ENCODE results near the gene PHKG2. TPM values are rescaled to one million over a fixed set of nuclear protein-coding genes. Genes with fewer than 3 reads are reported as not detected.
A peak's percentile ranks its signal among the peaks of the same experiment; 100 is the strongest.

The PHKG2 gene
- polyA plus RNA-seq, 1 donor (not counting 4 experiments of a cell fraction or from before 2014, with no cell fraction given), result 31.8 TPM

- Histone ChIP-seq H3K9me3 (ENCODE audit: control insufficient read depth, low read depth, low read length) (no peaks in the 10 kb centered on the region), H3K9me1 (ENCODE audit: control insufficient read depth, extremely low read depth, insufficient read depth, low read length) (no peaks in the 10 kb centered on the region), H3K4me1 (ENCODE audit: control insufficient read depth, extremely low read depth, insufficient read depth, low read length) (peaks cover 10% of the 10 kb centered on the region), H3K4me2 (ENCODE audit: control insufficient read depth, extremely low read depth, insufficient read depth, low read depth, low read length) (peak overlapping the region; percentile 91), H3K9ac (ENCODE audit: control insufficient read depth, extremely low read depth, insufficient read depth, low read length) (peak overlapping the region; percentile 88), H2AFZ (ENCODE audit: control insufficient read depth, low read length) (peak overlapping the region; percentile 96), H3K36me3 (ENCODE audit: control insufficient read depth in 2 of 2, extremely low read depth in 1 of 2, insufficient read depth in 2 of 2, low read length in 2 of 2) (peaks cover 5 to 8% of the 10 kb centered on the region in 2 experiments), H3K27ac (ENCODE audit: control insufficient read depth, insufficient read depth, low read length) (no peak overlapping the region), H3K4me3 (ENCODE audit: control insufficient read depth in 2 of 3, extremely low read depth in 1 of 3, insufficient read depth in 2 of 3, low read depth in 1 of 3, low read length in 3 of 3) (peak overlapping the region; percentile 85 to 91 (median 86)), H3K27me3 (ENCODE audit: control insufficient read depth, extremely low read depth, insufficient read depth, low read length) (no peaks in the 10 kb centered on the region), H4K20me1 (ENCODE audit: control insufficient read depth, extremely low read depth, insufficient read depth, low read length) (no peaks in the 10 kb centered on the region), H3K79me2 (ENCODE audit: control insufficient read depth, insufficient read depth, low read length) (peaks cover 20% of the 10 kb centered on the region)
- DNase-seq (ENCODE audit: low read depth, low spot score) (no peak), FAIRE-seq (no peak)
- dilution Hi-C loops (cut with MboI; ENCODE audit: extremely low pct_ligation_motif_present, low sequenced_read_pairs), result loop anchor here (25.0 kb wide), 1 partner anchor 100 kb away; the partner anchor contains the start of genes BCL7C and CTF1
- TF ChIP-seq EZH2 (IDR thresholded peaks at IDR 0.05; ENCODE audit: low read length), result no peak
- TF ChIP-seq CTCF (optimal IDR thresholded peaks at IDR 0.05 in 1 of 3, IDR thresholded peaks at IDR 0.05 in 1 of 3, conservative IDR thresholded peaks at IDR 0.05 in 1 of 3; ENCODE audit: extremely low read depth in 1 of 3, insufficient read depth in 2 of 3, low read length in 3 of 3), result no peak
These were observed 39.6 kb downstream of the PHKG2 start for GRCh38 chr16:30787613-30788378.

- no peaks in the 10 kb centered on the region for H3K36me3 ChIP-seq (ENCODE audit: control insufficient read depth in 2 of 2, extremely low read depth in 1 of 2, insufficient read depth in 2 of 2, low read length in 2 of 2)
- TF ChIP-seq CTCF (optimal IDR thresholded peaks at IDR 0.05 in 1 of 3, IDR thresholded peaks at IDR 0.05 in 1 of 3, conservative IDR thresholded peaks at IDR 0.05 in 1 of 3; ENCODE audit: extremely low read depth in 1 of 3, insufficient read depth in 2 of 3, low read length in 3 of 3) (no peak), EZH2 (IDR thresholded peaks at IDR 0.05; ENCODE audit: low read length) (no peak)
- H3K27ac ChIP-seq (ENCODE audit: control insufficient read depth, insufficient read depth, low read length), result no peak overlapping the region
- no peak for DNase-seq (ENCODE audit: low read depth, low spot score)
- H3K79me2 ChIP-seq (ENCODE audit: control insufficient read depth, insufficient read depth, low read length), result no peaks in the 10 kb centered on the region
- no peaks in the 10 kb centered on the region for H3K4me1 ChIP-seq (ENCODE audit: control insufficient read depth, extremely low read depth, insufficient read depth, low read length)
- H3K4me2 ChIP-seq (ENCODE audit: control insufficient read depth, extremely low read depth, insufficient read depth, low read depth, low read length), result no peak overlapping the region
- H3K27me3 ChIP-seq (ENCODE audit: control insufficient read depth, extremely low read depth, insufficient read depth, low read length), result no peaks in the 10 kb centered on the region
- H3K4me3 ChIP-seq (ENCODE audit: control insufficient read depth in 2 of 3, extremely low read depth in 1 of 3, insufficient read depth in 2 of 3, low read depth in 1 of 3, low read length in 3 of 3), result no peak overlapping the region
- no peaks in the 10 kb centered on the region for H3K9me1 ChIP-seq (ENCODE audit: control insufficient read depth, extremely low read depth, insufficient read depth, low read length)
- no peak overlapping the region for H3K9ac ChIP-seq (ENCODE audit: control insufficient read depth, extremely low read depth, insufficient read depth, low read length)
- H4K20me1 ChIP-seq (ENCODE audit: control insufficient read depth, extremely low read depth, insufficient read depth, low read length), result no peaks in the 10 kb centered on the region
- no peak overlapping the region for H2AFZ ChIP-seq (ENCODE audit: control insufficient read depth, low read length)
- dilution Hi-C loops (cut with MboI; ENCODE audit: extremely low pct_ligation_motif_present, low sequenced_read_pairs), result loop anchor here (25.0 kb wide), 1 partner anchor 94 kb away; the partner anchor contains the start of genes BCL7C and CTF1
- H3K9me3 ChIP-seq (ENCODE audit: control insufficient read depth, low read depth, low read length), result no peaks in the 10 kb centered on the region
- FAIRE-seq, result no peak
These were observed 45.4 kb downstream of the PHKG2 start for GRCh38 chr16:30793508-30794069.

Measured in keratinocyte (primary cell).